CD4-positive, alpha-beta T cell (primary cell): ENCODE data around the gene KCNQ1. TPM values are rescaled to one million over a fixed set of nuclear protein-coding genes. Genes with fewer than 3 reads are reported as not detected.

Experiments
- ATAC-seq: fragments of 200-7000 bp; cut with Tn5 transposase; one replicate; pipeline ENCODE4 v1.10.0; 2022; ENCODE audit warnings: mild to moderate bottlenecking; ENCODE audit not compliant: poor library complexity
- CTCF ChIA-PET: fragments of 350-600 bp; sonication (Branson Sonifier 250); formaldehyde crosslinking; loops from one replicate; lab custom pipeline; 2021; ENCODE audit warnings: antibody characterized with exemption, inconsistent platforms; lab: Charles Lee
- POLR2A ChIA-PET: fragments of 350-600 bp; sonication (Branson Sonifier 250); formaldehyde crosslinking; loops from one replicate; lab custom pipeline; 2021; ENCODE audit warnings: antibody characterized with exemption, inconsistent platforms; lab: Charles Lee
- DNase-seq, 14 experiments: peaks; one replicate each; pipeline ENCODE4 v3.0.0-alpha.2; 2013 to 2020; ENCODE audit warnings: mixed read lengths in 2 of 14
- H3K27ac ChIP-seq, 2 donors: one replicate each; pipeline versions ENCODE4 v1.5.1 to v1.7.0; 2013; ENCODE audit warnings: low read length in 2 of 2, low read depth in 1 of 2, mild to moderate bottlenecking in 1 of 2
- H3K27me3 ChIP-seq, 2 experiments: 1 replicate in 1 of 2; 2 replicates in 1 of 2; pipeline versions ENCODE4 v1.6.1 to v1.7.0; 2013; ENCODE audit warnings: low read length in 2 of 2, control low read depth in 1 of 2, mild to moderate bottlenecking in 1 of 2, moderate library complexity in 1 of 2; ENCODE audit not compliant: insufficient read depth in 2 of 2, control insufficient read depth in 1 of 2
- H3K36me3 ChIP-seq: one replicate; pipeline ENCODE4 v1.6.1; 2013; ENCODE audit warnings: low read length, control low read depth; ENCODE audit not compliant: insufficient read depth
- H3K4me1 ChIP-seq: one replicate; pipeline ENCODE4 v1.6.1; 2013; ENCODE audit warnings: low read length, control low read depth; ENCODE audit not compliant: insufficient read depth
- H3K4me3 ChIP-seq: one replicate; pipeline ENCODE4 v1.5.1; 2013; ENCODE audit warnings: mild to moderate bottlenecking, low read length, moderate library complexity
- H3K9me3 ChIP-seq, 2 experiments: 1 replicate in 1 of 2; 2 replicates in 1 of 2; pipeline versions ENCODE4 v1.6.1 to v1.7.0; 2013; ENCODE audit warnings: low read length in 2 of 2, mild to moderate bottlenecking in 2 of 2, control low read depth in 1 of 2, moderate library complexity in 1 of 2; ENCODE audit not compliant: control insufficient read depth in 1 of 2, insufficient read depth in 1 of 2
- H3K27ac Mint-ChIP-seq: one replicate; pipeline ENCODE4 v1.8.0; 2020; ENCODE audit warnings: mixed read lengths
- H3K27me3 Mint-ChIP-seq: one replicate; pipeline ENCODE4 v1.8.0; 2021; ENCODE audit warnings: mixed read lengths
- H3K36me3 Mint-ChIP-seq: one replicate; pipeline ENCODE4 v1.8.0; 2021; ENCODE audit warnings: low read depth, mixed read lengths
- H3K4me1 Mint-ChIP-seq: one replicate; pipeline ENCODE4 v1.8.0; 2021; ENCODE audit warnings: low read depth, mixed read lengths
- H3K4me3 Mint-ChIP-seq: one replicate; pipeline ENCODE4 v1.8.0; 2020; ENCODE audit warnings: mild to moderate bottlenecking, mixed read lengths
- H3K9me3 Mint-ChIP-seq: one replicate; pipeline ENCODE4 v1.8.0; 2020; ENCODE audit warnings: mixed read lengths
- CTCF ChIP-seq: fragments of 200-600 bp; IDR thresholded peaks from one replicate; pipeline ENCODE4 v1.8.0; 2022; ENCODE audit warnings: antibody characterized with exemption, mild to moderate bottlenecking
- intact Hi-C, 2 experiments: fragments of 100-400 bp; cut with DNase I in 1 of 2; cut with micrococcal nuclease in 1 of 2; formaldehyde crosslinking; loops; one replicate each; pipeline versions ENCODE4 v1.15.1 to v1.9.0; 2023 to 2025; cut with DNase I, micrococcal nuclease
- total RNA-seq, 174 experiments: library from RNA in 2 of 174; stranded (reverse) in 2 of 174; gene quantifications; one replicate each; pipeline ENCODE4 v1.2.3 and lab custom pipeline; 2021 to 2026

KCNQ1 gene
- total RNA-seq, 2 experiments from 2014 or later: 31.3 to 33.1 TPM

GRCh38 chr11:2512431-2513407 lies 67.9 kb downstream of the KCNQ1 start:
- Mint-ChIP-seq H3K27me3 (no peaks in the 10 kb centered on the region), H3K36me3 (no peaks in the 10 kb centered on the region), H3K9me3 (no peaks in the 10 kb centered on the region), H3K4me1 (peaks cover 11% of the 10 kb centered on the region), H3K27ac (no peak overlapping the region), H3K4me3 (no peak overlapping the region)
- intact Hi-C loops: no loop called here
- POLR2A ChIA-PET: no interaction called here
- H3K27me3 ChIP-seq: no peaks in the 10 kb centered on the region
- H3K27ac ChIP-seq: no peak overlapping the region
- H3K4me1 ChIP-seq: peaks cover 6% of the 10 kb centered on the region
- TF ChIP-seq CTCF: no peak
- CTCF ChIA-PET: no interaction called here
- H3K4me3 ChIP-seq: no peak overlapping the region
- no peak for ATAC-seq
- no peaks in the 10 kb centered on the region for H3K9me3 ChIP-seq
- no peak for DNase-seq
- no peaks in the 10 kb centered on the region for H3K36me3 ChIP-seq

GRCh38 chr11:2513441-2513840 lies 68.6 kb downstream of the KCNQ1 start:
- ChIA-PET CTCF (no interaction called here), POLR2A (no interaction called here)
- Histone ChIP-seq H3K27ac (no peak overlapping the region), H3K27me3 (no peaks in the 10 kb centered on the region), H3K36me3 (no peaks in the 10 kb centered on the region), H3K4me3 (no peak overlapping the region), H3K9me3 (no peaks in the 10 kb centered on the region), H3K4me1 (peaks cover 4% of the 10 kb centered on the region)
- ATAC-seq (no peak), DNase-seq (no peak)
- TF ChIP-seq CTCF: no peak
- peaks cover 11% of the 10 kb centered on the region for H3K4me1 Mint-ChIP-seq
- no peaks in the 10 kb centered on the region for H3K9me3 Mint-ChIP-seq
- intact Hi-C loops: no loop called here
- H3K4me3 Mint-ChIP-seq: no peak overlapping the region
- no peaks in the 10 kb centered on the region for H3K36me3 Mint-ChIP-seq
- H3K27me3 Mint-ChIP-seq: no peaks in the 10 kb centered on the region
- no peak overlapping the region for H3K27ac Mint-ChIP-seq

- ATAC-seq (no peak), DNase-seq (peak in 2 of 14 experiments; percentile 7 to 28)
- no peak overlapping the region for H3K4me3 Mint-ChIP-seq
- H3K36me3 Mint-ChIP-seq: no peaks in the 10 kb centered on the region
- H3K4me1 ChIP-seq: peaks cover 2% of the 10 kb centered on the region
- no peak overlapping the region for H3K27ac ChIP-seq
- ChIA-PET POLR2A (no interaction called here), CTCF (no interaction called here)
- no peaks in the 10 kb centered on the region for H3K9me3 Mint-ChIP-seq
- no peak for TF ChIP-seq CTCF
- H3K4me3 ChIP-seq: no peak overlapping the region
- intact Hi-C loops: no loop called here
- H3K27ac Mint-ChIP-seq: no peak overlapping the region
- peaks cover 4% of the 10 kb centered on the region for H3K4me1 Mint-ChIP-seq
- no peaks in the 10 kb centered on the region for H3K27me3 ChIP-seq
- no peaks in the 10 kb centered on the region for H3K9me3 ChIP-seq
- H3K27me3 Mint-ChIP-seq: no peaks in the 10 kb centered on the region
- H3K36me3 ChIP-seq: no peaks in the 10 kb centered on the region
Measured at GRCh38 chr11:2515401-2516275, 70.8 kb downstream of the KCNQ1 start.
